HG03135 (cell line): Measurements from ENCODE around the gene ZNF343.
A peak's percentile ranks its signal among the peaks of the same experiment; 100 is the strongest.
"Not testable (repeated sequence)": the region's sequence is repeated elsewhere in the genome, so short reads cannot be mapped to it uniquely, and the experiment has no call there.

Source experiments
- ATAC-seq: cut with Tn5 transposase; IDR thresholded peaks from one replicate; pipeline ENCODE4 v1.9.1; 2021; ENCODE audit warnings: mild to moderate bottlenecking, moderate library complexity; ENCODE audit not compliant: unreplicated experiment

ZNF343 gene

GRCh38 chr20:2508631-2509467, at the start of gene ZNF343:
TSS of gene ZNF343 (minus strand) at chr20:2508915. CDS start at chr20:2493895, 15,020 bp downstream.
- peak; percentile 98 for ATAC-seq

GRCh38 chr20:2557873-2558580, 49.3 kb upstream of the ZNF343 start:
- ATAC-seq: no peak

DNA sequence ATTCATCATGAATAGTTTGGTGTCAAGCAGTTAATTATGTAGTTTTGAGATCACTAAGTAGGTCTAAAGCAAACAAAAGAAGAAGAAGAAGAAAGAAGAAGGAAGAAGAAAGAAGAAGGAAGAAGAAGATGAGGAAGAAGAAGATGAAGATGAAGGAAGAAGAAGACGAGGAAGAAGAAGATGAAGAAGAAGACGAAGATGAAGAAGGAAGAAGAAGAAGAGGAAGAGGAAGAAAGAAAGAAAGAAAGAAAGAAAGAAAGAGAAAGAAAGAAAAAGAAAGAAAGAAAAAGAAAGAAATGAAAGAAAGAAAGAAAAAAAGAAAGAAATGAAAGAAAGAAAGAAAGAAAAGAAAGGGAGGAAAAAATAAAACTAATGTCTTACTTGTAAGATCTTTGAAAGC, 36.9 kb upstream of the ZNF343 start:
- no peak for ATAC-seq

DNA sequence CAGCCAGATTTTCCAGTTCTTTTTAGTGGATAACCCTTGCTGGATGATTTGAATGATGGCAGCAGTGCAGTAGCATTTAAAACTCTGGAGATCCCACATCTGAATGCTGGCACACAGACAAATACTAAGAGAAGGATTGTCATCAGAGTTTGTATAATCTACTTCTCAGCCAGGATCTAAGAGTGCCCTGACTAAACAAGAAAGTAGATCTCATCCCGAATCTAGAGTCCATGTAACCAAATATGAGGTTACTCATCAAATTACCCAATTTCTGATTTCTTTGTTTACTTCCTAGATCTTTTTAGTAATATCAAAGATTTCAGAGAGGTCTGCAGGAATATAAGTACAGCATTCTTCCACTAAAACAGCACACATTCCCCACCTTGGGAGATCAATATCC, 35.5 kb upstream of the ZNF343 start:
- no peak for ATAC-seq

DNA sequence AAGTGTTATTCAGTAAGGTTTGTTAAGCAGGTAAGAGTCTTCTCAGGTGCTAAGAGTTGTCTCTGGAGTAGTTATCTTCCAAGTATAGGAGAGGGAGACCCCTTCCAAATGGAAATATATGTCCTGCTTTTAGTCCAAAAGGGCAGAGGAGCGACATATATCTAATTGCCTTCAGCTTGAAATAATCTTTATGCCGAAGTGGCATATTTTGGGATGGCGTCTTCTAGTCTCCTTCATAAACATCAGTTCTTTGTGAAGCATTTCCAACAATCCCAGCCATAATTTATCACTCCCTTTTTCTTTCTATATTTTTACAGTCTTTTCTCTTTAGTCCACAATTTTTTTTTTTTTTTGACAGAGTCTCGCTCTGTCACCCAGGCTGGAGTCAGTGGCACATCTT, 33.6 kb upstream of the ZNF343 start:
- ATAC-seq: no peak

DNA sequence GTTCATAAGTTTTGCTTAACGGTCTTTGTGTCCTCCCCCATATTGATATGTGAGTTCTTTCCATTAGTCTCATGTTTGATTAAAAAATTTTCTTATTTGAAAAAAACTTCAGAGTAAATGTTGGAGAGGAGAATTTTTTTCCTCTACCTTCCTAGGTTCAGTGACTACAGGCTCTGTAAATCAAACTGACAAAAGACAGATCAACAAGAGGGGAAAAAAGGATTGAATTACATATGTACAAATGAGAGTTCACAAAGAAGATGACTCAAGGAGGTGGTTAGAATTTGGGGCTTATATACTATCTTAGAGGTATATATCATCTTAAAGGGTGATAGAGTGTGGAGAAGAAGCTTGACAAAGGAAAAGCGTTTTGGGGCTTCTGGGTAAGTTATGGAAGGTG, 33.2 kb upstream of the ZNF343 start:
- ATAC-seq: no peak

DNA sequence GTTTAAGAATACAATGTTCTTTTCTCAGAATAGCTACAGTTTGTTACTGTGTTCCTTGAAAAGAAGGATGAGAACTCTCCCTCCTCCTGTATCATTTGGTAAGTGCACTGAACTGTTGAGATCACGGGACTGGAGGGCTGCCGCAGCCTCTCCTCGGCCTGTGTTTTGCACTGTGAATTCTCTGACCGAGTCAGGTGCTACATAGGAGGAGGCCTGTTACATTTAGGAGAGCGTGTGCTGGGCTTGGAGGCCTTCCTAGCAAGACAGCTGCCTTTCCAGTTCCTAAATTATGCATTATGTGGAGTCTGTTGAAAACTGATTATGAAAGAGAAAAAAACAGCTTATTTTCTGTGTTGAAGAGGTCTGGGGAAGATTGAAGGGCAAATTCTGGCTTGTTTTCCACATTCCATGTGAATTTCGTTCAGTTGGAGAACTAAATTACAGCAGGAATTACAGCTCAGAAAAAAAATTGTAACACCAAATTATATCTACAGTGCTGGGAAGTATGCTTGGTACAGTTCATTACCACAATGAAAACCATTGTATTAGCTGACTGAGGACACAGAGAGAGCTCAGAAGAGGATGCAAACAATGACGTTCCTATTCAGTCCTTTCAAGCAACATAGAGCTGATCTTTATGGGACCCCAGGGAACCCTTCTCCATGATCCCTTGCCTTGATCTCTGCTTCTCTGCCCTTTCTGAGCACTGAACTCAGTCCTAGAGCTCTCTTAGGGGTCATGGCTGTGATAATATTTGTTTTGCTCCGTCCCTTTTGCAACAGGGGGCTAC, 30.4 kb upstream of the ZNF343 start:
- no peak for ATAC-seq

DNA sequence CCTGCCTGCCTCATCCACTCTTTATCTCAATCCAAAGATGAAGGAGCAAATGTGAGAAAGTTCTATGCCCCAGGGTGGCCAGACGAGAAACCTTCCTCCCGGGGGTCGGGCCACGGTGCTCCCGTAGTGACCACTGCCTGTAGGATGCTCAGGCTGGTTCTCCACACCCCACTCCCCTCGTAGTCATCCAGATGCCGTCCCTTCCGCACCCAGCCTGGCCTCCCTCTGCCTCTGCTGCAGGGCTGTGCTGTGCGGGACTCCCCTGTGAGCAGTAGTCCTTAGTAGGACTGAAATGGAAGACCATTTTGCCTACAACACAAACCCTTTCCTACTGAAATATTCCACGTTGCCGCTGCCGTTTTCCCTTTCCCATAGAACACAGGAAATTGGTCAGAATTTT, 29.6 kb upstream of the ZNF343 start:
- no peak for ATAC-seq

GRCh38 chr20:2537101-2537500, 28.4 kb upstream of the ZNF343 start:
- ATAC-seq: no peak

GRCh38 chr20:2536560-2536986, 27.9 kb upstream of the ZNF343 start, which contains the start of gene TMC2:
TSS of gene TMC2 (plus strand) at chr20:2536573. CDS start at chr20:2536622, 49 bp downstream.
- no peak for ATAC-seq

DNA sequence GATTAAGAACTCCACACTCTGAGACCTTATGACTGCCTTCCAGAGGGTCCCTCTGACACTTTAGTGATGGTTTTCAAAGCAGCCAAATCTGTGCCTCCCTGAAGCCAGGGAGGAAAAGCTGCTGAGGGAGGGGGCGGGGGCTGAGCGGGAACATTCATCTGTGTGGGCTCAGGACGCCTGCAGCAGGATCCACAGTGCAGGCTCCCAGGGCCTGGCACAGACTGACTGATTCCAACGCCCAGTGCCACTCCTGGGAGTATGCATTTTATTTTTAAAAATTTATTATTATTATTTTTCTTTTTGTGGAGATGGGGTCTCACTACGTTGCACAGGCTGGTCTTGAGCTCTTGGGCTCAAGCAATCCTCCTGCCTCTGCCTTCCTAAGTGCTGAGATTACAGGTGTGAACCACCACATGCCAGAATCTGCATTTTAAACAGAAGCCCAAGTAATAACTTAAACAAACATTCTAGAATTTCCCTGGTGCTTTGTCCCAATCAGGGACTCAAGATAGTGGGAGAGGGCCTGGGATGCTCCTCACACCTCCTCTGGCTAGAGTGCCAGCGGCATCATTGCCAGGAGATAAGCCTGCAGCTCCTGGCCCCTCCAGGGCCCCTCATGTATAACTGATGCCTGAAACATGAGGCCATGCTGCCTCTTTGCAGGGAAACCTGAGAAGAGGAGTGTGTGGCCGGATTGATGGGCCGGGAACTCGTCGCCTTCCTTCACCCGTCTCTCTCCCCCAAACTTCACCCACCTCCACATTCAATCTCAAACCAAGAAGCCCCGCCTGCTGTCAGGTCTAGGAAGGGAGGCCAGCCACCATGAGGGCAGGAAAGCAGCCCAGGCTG, 27.2 kb upstream of the ZNF343 start:
- ATAC-seq: no peak

- no peak for ATAC-seq
Observed at GRCh38 chr20:2533118-2533517, 24.4 kb upstream of the ZNF343 start.

GRCh38 chr20:2528671-2529271, 20.1 kb upstream of the ZNF343 start:
- no peak for ATAC-seq

- ATAC-seq: no peak
Observed at GRCh38 chr20:2527762-2528161, 19.0 kb upstream of the ZNF343 start.

DNA sequence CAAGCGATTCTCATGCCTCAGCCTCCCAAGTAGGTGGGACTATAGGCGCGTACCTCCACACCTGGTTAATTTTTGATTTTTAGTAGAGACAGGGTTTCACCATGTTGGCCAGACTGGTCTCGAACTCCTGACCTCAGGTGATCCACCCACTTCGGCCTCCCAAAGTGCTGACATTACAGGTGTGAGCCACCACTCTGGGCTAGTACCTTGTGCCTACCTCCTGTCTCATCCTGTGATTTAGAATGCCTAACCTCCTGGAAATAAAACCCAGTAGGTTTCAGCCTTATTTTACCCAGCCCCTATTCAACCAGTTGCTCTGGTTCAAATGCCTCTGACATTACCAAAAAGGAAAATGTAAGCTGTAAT, 17.5 kb upstream of the ZNF343 start:
- ATAC-seq: not testable (repeated sequence)

DNA sequence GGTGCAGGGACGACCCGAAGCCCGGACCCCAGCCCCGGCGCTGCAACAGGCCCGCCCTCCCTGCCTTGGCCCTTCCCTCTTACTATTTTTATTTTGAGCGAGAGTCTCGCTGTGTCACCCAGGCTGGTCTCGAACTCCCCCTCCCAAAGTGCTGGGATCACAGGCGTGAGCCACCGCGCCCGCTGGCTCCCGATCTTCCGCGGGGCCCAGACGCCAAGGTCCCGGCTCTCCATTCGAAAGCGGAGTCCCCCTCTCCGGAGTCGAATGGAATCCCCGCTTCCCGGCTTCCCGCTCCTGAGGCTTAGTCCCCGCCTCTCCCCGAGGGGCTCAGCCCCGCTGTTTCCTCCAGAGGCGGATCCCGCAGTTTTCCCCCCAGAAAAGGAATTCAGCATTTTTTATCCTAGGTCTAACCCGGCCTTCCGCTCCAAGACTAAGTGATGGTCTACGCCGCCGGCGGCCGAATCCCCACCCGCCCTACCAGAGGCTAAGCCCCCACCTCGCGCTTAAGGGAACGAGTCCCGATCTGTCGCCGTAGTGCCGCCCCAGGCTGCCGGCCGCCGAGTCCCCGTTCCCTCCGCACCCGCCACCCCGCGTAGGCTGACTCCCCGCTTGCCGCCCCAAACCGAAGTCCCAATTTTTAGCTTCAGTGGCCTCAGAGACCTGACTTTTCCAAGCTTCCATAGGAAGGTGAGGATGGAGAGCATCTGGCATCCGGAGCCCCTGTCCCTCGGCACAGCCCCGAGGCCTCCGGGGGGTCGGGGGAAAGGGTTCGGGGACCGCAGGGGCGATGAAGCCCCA, 16.2 kb upstream of the ZNF343 start:
- ATAC-seq: peak; percentile 37

DNA sequence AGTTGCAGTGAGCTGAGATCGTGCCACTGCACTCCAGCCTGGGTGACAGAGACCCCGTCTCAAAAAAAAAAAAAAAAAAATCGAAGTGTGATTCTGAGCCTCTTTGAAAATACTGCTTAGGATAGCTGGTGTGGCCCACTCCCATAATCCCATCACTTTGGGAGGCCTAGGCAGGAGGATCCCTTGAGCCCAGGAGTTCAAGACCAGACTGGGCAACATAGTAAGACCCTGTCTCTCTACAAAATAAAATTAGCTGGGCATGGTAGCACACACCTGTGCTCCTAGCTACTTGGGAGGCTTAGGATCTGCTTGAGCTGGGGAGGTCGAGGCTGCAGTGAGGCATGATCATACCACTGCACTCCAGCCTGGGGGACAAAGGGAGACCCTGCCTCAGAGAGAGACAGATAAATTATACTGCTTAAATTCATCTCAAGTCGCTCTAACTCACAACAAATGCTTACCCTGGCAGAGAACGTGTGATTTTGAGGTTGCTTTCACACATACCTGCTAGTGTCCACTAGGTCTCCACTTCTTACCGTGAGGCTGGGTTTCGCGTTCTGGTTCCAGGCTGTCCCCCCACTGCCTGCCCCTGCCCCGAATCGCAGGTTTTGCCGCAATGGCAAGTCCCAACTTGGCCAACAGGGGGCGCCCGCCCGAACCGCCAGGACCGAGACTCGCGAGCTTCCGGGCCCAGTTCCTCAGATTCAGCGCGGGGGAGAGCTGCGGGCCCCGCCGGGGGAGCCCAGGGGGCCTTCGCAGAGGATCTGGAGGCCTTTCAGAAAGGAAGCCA, 15.4 kb upstream of the ZNF343 start:
- peak; percentile 68 for ATAC-seq

DNA sequence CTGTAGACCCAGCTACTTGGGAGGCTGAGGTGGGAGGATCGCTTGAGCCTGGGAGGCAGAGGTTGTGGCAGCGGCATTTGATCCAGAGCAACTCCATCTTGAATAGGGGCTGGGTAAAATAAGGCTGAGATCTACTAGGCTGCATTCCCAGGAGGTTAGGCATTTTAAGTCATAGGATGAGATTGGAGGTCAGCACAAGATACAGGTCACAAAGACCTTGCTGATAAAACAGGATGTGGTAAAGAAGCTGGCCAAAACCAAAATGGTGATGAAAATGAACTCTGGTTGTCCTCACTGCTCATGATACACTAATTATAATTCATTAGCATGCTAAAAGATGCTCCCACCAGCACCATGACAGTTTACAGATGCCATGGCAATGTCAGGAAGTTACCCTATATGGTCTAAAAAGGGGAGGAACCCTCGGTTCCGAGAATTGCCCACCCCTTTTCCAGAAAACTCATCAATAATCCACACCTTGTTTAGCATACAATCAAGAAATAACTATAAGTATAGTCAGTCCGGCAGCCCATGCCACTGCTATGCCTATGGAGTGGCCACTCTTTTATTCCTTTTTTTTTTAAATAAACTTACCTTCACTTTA, 14.2 kb upstream of the ZNF343 start:
- ATAC-seq: not testable (repeated sequence)
